Measurements from ENCODE around the gene TAOK3.
"Not testable (repeated sequence)": the region's sequence is repeated elsewhere in the genome, so short reads cannot be mapped to it uniquely, and the experiment has no call there.

TAOK3 gene

DNA sequence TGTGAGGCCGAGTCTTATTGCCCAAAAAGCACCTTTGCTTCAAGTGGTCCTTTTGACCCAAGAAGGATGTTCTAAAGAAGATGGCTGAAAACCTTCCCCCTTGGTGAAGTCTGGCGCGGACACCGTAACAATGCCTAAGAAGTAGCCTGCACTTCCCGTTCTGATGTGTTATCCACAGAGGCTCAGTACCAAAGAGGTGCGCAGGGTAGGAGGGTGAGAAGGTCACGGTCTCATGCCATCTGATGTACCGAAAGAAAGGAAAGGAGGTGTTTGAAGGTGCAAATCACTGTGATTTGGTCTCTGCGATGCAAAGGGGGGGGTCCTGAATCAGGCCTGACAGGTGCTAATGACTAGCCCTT is 226.9 kb downstream of the TAOK3 start:
- Histone ChIP-seq H3K4me3 (ENCODE audit: low read length) (no peak overlapping the region), H3K4me1 (ENCODE audit: control insufficient read depth, insufficient read depth, low read length) (no peaks in the 10 kb centered on the region), H3K36me3 (ENCODE audit: insufficient read depth, low read length) (peaks cover 52% of the 10 kb centered on the region), H3K4me2 (ENCODE audit: low read length) (no peak overlapping the region), H3K9me3 (replicated peaks; ENCODE audit: low read length) (no peaks in the 10 kb centered on the region), H3K27me3 (ENCODE audit: control insufficient read depth, insufficient read depth, low read length) (no peaks in the 10 kb centered on the region), H3K9ac (ENCODE audit: low read depth, low read length) (no peak overlapping the region)

DNA sequence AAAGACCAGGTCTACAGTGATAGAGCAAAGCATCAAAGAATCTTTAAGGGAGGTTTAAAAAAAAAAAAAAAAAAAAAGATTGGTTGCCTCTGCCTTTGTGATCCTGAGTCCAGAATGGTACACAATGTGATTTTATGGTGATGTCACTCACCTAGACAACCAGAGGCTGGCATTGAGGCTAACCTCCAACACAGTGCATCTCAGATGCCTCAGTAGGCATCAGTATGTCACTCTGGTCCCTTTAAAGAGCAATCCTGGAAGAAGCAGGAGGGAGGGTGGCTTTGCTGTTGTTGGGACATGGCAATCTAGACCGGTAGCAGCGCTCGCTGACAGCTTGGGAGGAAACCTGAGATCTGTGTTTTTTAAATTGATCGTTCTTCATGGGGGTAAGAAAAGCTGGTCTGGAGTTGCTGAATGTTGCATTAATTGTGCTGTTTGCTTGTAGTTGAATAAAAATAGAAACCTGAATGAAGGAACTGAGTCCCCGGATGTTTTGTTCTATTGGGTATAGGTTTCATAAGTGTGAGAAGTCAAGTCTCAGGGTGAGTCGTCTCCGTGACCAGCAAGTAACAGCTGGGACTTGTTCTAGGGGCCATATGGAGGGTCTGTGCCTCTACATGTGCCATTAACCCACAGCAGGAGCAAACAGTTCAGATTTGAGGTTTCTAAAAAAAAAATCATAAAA is 227.5 kb downstream of the TAOK3 start:
- Histone ChIP-seq H3K4me3 (ENCODE audit: low read length) (no peak overlapping the region), H3K9me3 (replicated peaks; ENCODE audit: low read length) (no peaks in the 10 kb centered on the region), H3K4me2 (ENCODE audit: low read length) (no peak overlapping the region), H3K27me3 (ENCODE audit: control insufficient read depth, insufficient read depth, low read length) (no peaks in the 10 kb centered on the region), H3K36me3 (ENCODE audit: insufficient read depth, low read length) (peaks cover 55% of the 10 kb centered on the region), H3K9ac (ENCODE audit: low read depth, low read length) (no peak overlapping the region), H3K4me1 (ENCODE audit: control insufficient read depth, insufficient read depth, low read length) (no peaks in the 10 kb centered on the region)

DNA sequence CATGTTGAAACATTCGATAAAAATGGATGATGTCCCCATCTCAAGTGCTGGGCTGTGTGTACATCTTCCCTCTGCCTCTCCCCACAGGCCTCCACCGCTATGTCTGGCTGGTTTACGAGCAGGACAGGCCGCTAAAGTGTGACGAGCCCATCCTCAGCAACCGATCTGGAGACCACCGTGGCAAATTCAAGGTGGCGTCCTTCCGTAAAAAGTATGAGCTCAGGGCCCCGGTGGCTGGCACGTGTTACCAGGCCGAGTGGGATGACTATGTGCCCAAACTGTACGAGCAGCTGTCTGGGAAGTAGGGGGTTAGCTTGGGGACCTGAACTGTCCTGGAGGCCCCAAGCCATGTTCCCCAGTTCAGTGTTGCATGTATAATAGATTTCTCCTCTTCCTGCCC is 228.2 kb downstream of the TAOK3 start:
- H3K36me3 ChIP-seq (ENCODE audit: insufficient read depth, low read length), result peaks cover 62% of the 10 kb centered on the region
- no peaks in the 10 kb centered on the region for H3K9me3 ChIP-seq (replicated peaks; ENCODE audit: low read length)
- no peak overlapping the region for H3K4me2 ChIP-seq (ENCODE audit: low read length)
- H3K4me3 ChIP-seq (ENCODE audit: low read length), result no peak overlapping the region
- no peaks in the 10 kb centered on the region for H3K27me3 ChIP-seq (ENCODE audit: control insufficient read depth, insufficient read depth, low read length)
- peaks cover 2% of the 10 kb centered on the region for H3K4me1 ChIP-seq (ENCODE audit: control insufficient read depth, insufficient read depth, low read length)
- H3K9ac ChIP-seq (ENCODE audit: low read depth, low read length), result no peak overlapping the region

DNA sequence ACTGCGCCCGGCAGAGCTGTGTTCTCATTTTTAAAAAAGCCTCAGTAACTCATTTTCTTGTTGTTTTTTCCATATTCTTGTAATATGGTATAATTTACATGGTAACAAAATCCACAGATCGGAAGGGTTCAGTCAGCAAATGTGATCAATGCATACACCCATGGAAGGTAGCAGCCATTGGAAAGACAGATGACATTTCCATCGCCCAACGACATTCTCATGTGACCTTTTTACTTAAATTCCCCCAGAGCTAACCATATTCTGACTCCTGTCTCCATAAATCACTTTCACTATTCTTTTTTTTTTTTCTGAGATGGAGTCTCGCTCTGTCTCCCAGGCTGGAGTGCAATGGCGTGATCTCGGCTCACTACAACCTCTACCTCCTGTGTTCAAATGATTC is 231.9 kb downstream of the TAOK3 start:
- H3K9me3 ChIP-seq (replicated peaks; ENCODE audit: low read length), result no peaks in the 10 kb centered on the region
- no peak overlapping the region for H3K4me2 ChIP-seq (ENCODE audit: low read length)
- H3K4me1 ChIP-seq (ENCODE audit: control insufficient read depth, insufficient read depth, low read length), result peaks cover 22% of the 10 kb centered on the region
- H3K9ac ChIP-seq (ENCODE audit: low read depth, low read length), result no peak overlapping the region
- H3K36me3 ChIP-seq (ENCODE audit: insufficient read depth, low read length), result peaks cover 53% of the 10 kb centered on the region
- H3K4me3 ChIP-seq (ENCODE audit: low read length), result no peak overlapping the region
- H3K27me3 ChIP-seq (ENCODE audit: control insufficient read depth, insufficient read depth, low read length), result no peaks in the 10 kb centered on the region

DNA sequence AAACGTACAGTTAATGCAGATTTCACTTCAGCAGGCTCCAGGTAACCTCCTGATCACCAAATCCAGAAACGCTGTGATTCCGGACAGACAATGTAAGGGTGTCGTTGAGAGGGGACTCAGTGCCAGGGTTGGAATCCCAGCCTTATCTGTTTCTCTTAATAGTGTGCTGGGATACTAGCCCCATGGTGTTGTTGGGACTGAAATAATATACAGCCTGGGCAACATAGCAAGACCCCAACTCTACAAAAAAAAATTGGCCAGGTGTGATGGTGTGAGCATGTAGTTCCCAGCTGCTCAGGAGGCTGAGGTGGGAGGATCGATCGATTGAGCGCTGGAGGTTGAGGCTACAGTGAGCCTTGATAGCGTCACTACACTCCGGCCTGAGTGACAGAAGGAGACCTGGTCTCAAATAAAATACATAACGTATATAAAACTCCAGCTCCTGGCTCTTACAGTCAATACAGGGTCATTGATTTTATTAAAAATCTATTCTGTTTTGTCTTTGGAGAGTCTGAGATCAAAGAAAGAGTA is 235.5 kb downstream of the TAOK3 start:
- Histone ChIP-seq H3K9ac (ENCODE audit: low read depth, low read length) (peak overlapping the region; percentile 96), H3K36me3 (ENCODE audit: insufficient read depth, low read length) (peaks cover 29% of the 10 kb centered on the region), H3K4me3 (ENCODE audit: low read length) (peak overlapping the region; percentile 94), H3K4me2 (ENCODE audit: low read length) (peak overlapping the region; percentile 91), H3K9me3 (replicated peaks; ENCODE audit: low read length) (no peaks in the 10 kb centered on the region), H3K4me1 (ENCODE audit: control insufficient read depth, insufficient read depth, low read length) (peaks cover 23% of the 10 kb centered on the region), H3K27me3 (ENCODE audit: control insufficient read depth, insufficient read depth, low read length) (no peaks in the 10 kb centered on the region)

DNA sequence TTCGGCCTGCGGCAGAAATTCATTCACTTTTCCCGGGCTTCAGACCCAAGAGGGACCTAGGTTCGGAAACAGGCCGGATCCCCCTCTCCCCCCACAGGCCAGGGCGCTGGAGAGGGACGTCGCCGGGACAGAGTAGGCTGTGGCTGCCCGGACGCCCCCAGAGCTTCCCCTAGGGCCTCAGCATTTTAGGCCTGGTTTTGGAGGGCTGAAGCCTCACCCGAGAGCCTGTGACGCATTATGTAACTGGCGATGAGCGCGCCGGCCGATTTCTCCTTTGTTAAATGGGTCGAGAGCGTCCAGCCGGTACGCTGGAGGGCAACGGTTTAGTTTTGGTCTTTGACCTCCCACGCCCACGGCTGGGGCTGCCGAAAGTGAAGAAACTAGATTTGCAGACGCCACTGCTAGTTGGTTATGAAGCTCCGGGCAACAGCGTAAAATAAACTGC is 236.1 kb downstream of the TAOK3 start:
- H3K4me1 ChIP-seq (ENCODE audit: control insufficient read depth, insufficient read depth, low read length), result peaks cover 29% of the 10 kb centered on the region
- peak overlapping the region; percentile 96 for H3K9ac ChIP-seq (ENCODE audit: low read depth, low read length)
- H3K4me3 ChIP-seq (ENCODE audit: low read length), result peak overlapping the region; percentile 94
- peak overlapping the region; percentile 91 for H3K4me2 ChIP-seq (ENCODE audit: low read length)
- H3K36me3 ChIP-seq (ENCODE audit: insufficient read depth, low read length), result peaks cover 26% of the 10 kb centered on the region
- H3K9me3 ChIP-seq (replicated peaks; ENCODE audit: low read length), result no peaks in the 10 kb centered on the region
- H3K27me3 ChIP-seq (ENCODE audit: control insufficient read depth, insufficient read depth, low read length), result no peaks in the 10 kb centered on the region

DNA sequence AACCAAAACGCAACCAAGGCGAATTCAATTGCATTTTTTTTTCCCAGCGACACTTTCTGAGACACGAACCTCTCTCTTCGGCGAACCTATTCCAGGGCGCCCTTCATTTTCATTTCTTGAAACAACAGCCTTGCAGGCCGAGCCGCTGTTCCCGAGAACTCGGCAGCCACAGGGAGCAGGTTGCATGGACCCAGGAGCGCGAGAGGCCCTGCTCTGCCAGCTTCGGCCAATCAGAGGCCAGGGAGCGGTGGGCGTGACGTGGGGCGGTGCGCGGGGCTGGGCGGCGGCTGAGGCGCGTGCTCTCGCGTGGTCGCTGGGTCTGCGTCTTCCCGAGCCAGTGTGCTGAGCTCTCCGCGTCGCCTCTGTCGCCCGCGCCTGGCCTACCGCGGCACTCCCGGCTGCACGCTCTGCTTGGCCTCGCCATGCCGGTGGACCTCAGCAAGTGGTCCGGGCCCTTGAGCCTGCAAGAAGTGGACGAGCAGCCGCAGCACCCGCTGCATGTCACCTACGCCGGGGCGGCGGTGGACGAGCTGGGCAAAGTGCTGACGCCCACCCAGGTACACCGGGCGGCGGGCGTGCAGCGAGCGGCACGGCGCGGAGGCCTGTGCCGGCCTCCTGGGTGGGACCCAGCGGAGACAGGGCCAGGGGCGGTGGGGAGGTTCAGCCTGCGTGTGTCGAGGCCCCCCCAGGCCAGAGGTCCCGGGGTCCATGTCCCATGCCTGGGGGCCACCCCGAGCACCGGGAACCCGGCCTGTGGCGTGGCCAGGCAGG is 236.7 kb downstream of the TAOK3 start, which contains the start of gene PEBP1:
TSS of gene PEBP1 (plus strand) at position 337 of the 771 bp plus-strand sequence. CDS start at position 423, 86 bp downstream.
- Histone ChIP-seq H3K9me3 (replicated peaks; ENCODE audit: low read length) (no peaks in the 10 kb centered on the region), H3K4me3 (ENCODE audit: low read length) (peak within 1 kb of the TSS; percentile 94), H3K9ac (ENCODE audit: low read depth, low read length) (peak within 1 kb of the TSS; percentile 96), H3K4me2 (ENCODE audit: low read length) (peak within 1 kb of the TSS; percentile 91), H3K27me3 (ENCODE audit: control insufficient read depth, insufficient read depth, low read length) (no peaks in the 10 kb centered on the region), H3K4me1 (ENCODE audit: control insufficient read depth, insufficient read depth, low read length) (peaks cover 30% of the 10 kb centered on the region), H3K36me3 (ENCODE audit: insufficient read depth, low read length) (peaks cover 22% of the 10 kb centered on the region)

DNA sequence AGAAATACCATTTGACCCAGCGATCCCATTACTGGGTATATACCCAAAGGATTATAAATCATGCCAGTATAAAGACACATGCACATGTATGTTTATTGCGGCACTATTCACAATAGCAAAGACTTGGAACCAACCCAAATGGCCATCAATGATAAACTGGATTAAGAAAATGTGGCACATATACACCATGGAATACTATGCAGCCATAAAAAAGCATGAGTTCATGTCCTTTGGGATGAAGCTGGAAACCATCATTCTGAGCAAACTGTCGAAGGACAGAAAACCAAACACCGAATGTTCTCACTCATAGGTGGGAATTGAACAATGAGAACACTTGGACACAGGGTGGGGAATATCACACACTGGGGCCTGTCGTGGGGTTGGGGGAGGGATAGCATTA is 243.3 kb downstream of the TAOK3 start:
- H3K4me2 ChIP-seq (ENCODE audit: low read length); H3K27me3 ChIP-seq (ENCODE audit: control insufficient read depth, insufficient read depth, low read length); H3K36me3 ChIP-seq (ENCODE audit: insufficient read depth, low read length); H3K9me3 ChIP-seq (replicated peaks; ENCODE audit: low read length); H3K9ac ChIP-seq (ENCODE audit: low read depth, low read length); H3K4me1 ChIP-seq (ENCODE audit: control insufficient read depth, insufficient read depth, low read length); H3K4me3 ChIP-seq (ENCODE audit: low read length): not testable (repeated sequence)

DNA sequence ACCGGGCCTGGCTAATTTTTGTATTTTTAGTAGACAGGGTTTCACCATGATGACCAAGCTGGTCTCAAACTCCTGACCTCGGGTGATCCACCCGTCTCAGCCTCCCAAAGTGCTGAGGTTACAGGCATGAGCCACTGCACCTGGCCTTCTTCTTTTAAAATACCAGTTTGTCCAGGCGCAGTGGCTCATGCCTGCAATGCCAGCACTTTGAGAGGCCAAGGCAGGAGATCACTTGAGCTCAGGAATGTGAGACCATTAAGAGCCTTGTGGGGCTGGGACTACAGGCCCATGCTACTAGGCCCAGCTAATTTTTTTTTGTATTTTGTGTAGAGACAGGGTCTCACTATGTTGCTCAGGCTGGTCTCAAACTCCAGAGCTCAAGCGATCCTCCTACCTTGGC is 244.8 kb downstream of the TAOK3 start:
- no peaks in the 10 kb centered on the region for H3K9me3 ChIP-seq (replicated peaks; ENCODE audit: low read length)
- no peak overlapping the region for H3K4me2 ChIP-seq (ENCODE audit: low read length)
- H3K36me3 ChIP-seq (ENCODE audit: insufficient read depth, low read length), result no peaks in the 10 kb centered on the region
- no peak overlapping the region for H3K4me3 ChIP-seq (ENCODE audit: low read length)
- peaks cover 8% of the 10 kb centered on the region for H3K4me1 ChIP-seq (ENCODE audit: control insufficient read depth, insufficient read depth, low read length)
- H3K27me3 ChIP-seq (ENCODE audit: control insufficient read depth, insufficient read depth, low read length), result no peaks in the 10 kb centered on the region
- H3K9ac ChIP-seq (ENCODE audit: low read depth, low read length), result no peak overlapping the region

DNA sequence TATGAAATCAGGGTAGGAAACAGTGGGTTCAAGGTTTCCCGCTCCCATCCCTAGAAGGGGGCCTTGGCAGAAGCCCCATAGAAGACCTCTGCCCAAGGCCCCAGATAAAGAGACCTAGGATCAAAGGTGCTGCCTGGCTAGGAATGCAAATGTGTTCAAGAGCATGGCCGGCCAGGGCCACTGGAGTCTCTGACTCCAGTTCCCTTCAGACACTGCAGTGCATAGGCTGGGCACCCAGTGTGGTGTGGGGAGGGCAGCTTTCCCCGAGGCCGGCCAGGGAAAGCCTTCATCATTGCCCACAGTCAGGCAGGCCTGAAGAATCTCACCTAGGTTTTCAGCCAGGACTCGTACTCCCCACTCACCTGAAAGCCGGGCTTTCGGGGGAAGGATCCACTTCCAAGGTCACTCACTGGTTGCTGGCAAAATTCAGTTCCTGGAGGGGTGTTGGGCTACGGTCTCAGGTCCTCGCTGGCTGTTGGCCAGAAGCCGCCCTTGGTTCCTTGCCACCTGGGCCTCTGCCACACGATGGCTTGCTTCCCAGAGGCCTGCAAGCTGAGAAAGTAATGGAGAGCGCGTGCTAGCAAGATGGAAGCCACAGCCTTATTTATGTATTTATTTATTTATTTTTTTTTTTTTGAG is 246.5 kb downstream of the TAOK3 start:
- Histone ChIP-seq H3K27me3 (ENCODE audit: control insufficient read depth, insufficient read depth, low read length) (no peaks in the 10 kb centered on the region), H3K9ac (ENCODE audit: low read depth, low read length) (no peak overlapping the region), H3K4me3 (ENCODE audit: low read length) (no peak overlapping the region), H3K36me3 (ENCODE audit: insufficient read depth, low read length) (no peaks in the 10 kb centered on the region), H3K9me3 (replicated peaks; ENCODE audit: low read length) (no peaks in the 10 kb centered on the region), H3K4me1 (ENCODE audit: control insufficient read depth, insufficient read depth, low read length) (no peaks in the 10 kb centered on the region), H3K4me2 (ENCODE audit: low read length) (no peak overlapping the region)

DNA sequence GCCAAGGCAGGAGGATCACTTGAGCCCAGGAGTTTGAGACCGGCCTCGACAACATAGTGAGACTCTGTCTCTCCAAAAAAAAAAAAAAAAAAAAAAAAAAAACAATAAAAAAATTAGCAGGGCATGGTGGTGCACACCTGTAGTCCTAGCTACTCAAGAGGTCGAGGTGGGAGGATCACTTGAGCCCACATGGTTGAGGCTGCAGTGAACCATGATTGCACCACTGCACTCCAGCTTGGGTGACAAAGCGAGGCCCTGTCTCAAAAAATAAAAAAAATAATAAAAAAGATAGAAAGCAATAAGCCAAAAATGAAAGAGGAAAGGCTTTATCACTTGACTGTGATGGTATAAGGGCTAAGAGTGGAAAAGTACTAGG is 247.0 kb downstream of the TAOK3 start:
- Histone ChIP-seq H3K4me2 (ENCODE audit: low read length) (no peak overlapping the region), H3K36me3 (ENCODE audit: insufficient read depth, low read length) (no peaks in the 10 kb centered on the region), H3K4me1 (ENCODE audit: control insufficient read depth, insufficient read depth, low read length) (peaks cover 2% of the 10 kb centered on the region), H3K27me3 (ENCODE audit: control insufficient read depth, insufficient read depth, low read length) (no peaks in the 10 kb centered on the region), H3K4me3 (ENCODE audit: low read length) (no peak overlapping the region), H3K9me3 (replicated peaks; ENCODE audit: low read length) (no peaks in the 10 kb centered on the region), H3K9ac (ENCODE audit: low read depth, low read length) (no peak overlapping the region)
